Neural progenitor cell (in vitro differentiated cells): ENCODE results near the gene OTULIN.

ENCODE experiments used
- CTCF ChIP-seq: fragments of 200-600 bp; sonication (generic); IDR thresholded peaks from 2 replicates; pipeline ENCODE4 v1.5.1; 2017; ENCODE audit warnings: antibody characterized with exemption, mild to moderate bottlenecking
- EZH2 ChIP-seq: fragments of 200-600 bp; sonication (generic); IDR thresholded peaks from 2 replicates; pipeline ENCODE4 v1.6.1; 2017; ENCODE audit warnings: antibody characterized with exemption, mild to moderate bottlenecking, moderate library complexity

GRCh38 chr5:14744296-14745187 is 80.0 kb downstream of the OTULIN start:
- TF ChIP-seq EZH2 (no peak), CTCF (no peak)
